ENCODE data around the gene RAB35.

The RAB35 gene

GRCh38 chr12:120116441-120116791 lies at the start of gene RAB35:
RAB35 (minus strand) TSS chr12:120116753; CDS start chr12:120116650, 103 bp downstream.
- DNase-seq = no peak

- DNase-seq = no peak
Measured at GRCh38 chr12:120164293-120164692, 47.7 kb upstream of the RAB35 start.

DNA sequence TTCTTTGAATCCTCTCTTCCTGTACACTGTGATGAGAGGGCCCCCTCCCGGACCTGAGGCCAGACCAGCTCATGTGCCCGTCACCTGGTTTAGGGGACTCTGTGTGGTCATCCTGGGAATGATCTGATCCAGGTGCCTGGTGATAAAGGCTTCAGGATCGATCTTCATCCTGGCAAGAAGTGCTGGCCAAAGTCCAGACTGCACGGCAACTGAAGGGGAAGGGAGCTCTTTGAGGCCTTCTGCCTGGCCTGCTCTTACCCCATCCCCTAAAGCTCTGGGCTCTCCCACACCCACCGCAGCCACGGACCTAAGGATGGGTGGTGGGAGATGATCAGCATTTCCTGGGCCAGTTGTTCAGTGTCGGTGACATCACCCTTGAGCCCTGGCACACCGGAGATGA lies 46.2 kb upstream of the RAB35 start:
- DNase-seq = no peak

GRCh38 chr12:120161852-120162251 lies 45.3 kb upstream of the RAB35 start:
- DNase-seq = no peak

DNA sequence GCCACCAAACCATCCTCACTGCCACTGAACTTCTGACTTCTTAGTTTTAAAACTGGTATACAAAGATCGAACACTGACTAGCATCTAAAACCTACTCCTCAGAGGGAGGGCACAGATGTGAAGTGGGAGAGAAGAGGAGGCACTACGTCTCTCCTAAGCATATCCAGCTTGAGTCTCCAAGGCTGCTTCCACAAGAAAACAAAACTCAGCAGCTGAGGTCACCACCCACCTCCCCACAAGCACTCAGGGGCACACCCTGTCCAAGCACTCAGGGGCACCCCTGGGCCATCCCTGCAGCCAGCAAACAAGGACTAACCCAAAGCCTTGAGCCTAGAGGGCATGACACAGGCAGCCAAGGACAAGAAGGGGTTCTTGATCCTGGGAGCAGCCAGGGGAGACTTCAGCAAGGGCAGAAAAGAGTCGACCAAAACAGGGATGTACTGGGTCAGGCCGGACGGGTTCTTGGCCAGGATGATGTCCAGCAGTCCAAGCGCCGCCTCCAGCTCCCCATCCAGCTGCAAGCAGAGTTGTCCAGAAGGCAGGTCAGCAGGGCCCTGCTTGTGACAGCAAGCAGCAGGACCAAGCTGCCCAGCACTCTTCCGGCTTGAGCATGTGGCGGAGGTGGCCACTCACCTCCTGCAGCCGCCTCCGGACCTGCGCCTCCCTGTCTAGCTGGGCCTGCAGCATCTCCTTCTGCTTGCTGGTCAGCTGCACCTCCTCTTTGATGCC lies 43.1 kb upstream of the RAB35 start:
- DNase-seq = no peak

DNA sequence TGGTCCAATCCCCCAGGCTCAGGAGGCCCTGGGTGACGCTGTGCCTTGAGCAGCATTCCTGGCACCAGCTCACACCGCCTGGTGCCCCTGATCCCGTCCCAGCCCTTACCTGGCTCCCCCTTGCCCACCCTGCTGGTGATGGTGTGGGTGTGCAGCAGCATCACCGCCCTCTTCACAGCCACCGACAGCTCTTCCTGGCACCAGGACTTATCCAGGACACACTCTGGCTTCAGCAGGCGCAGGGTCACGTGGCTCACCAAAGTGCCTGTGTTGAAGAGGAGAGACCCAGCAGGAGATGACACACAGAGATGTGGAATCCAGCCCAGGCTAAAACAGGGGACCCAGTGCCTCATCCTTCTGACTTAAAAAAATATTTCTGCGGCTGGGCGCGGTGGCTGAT lies 41.8 kb upstream of the RAB35 start:
- DNase-seq = no peak

- no peak for DNase-seq
Measured at GRCh38 chr12:120157678-120158077, 41.1 kb upstream of the RAB35 start.

- no peak for DNase-seq
Measured at GRCh38 chr12:120156315-120157259, 40.0 kb upstream of the RAB35 start.

DNA sequence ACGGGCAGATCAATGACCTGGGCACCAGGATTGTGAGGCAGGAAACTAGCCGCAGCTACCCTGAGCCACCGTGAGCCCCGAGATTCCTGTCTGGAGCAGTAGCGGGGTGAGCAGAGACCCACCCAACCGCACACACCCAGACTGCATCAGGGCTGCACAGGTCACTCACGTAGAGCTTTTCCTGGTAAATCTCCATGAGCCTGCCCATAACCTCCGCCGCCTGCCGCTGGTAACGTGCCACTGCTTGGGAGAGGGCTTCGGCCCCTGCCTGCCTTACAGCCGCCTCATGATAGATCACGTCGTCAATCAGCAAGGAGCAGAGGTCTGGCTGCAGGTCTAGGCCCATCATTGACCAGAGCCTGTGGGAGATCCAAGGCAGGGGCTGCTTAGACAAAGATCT lies 38.5 kb upstream of the RAB35 start:
- DNase-seq = no peak

DNA sequence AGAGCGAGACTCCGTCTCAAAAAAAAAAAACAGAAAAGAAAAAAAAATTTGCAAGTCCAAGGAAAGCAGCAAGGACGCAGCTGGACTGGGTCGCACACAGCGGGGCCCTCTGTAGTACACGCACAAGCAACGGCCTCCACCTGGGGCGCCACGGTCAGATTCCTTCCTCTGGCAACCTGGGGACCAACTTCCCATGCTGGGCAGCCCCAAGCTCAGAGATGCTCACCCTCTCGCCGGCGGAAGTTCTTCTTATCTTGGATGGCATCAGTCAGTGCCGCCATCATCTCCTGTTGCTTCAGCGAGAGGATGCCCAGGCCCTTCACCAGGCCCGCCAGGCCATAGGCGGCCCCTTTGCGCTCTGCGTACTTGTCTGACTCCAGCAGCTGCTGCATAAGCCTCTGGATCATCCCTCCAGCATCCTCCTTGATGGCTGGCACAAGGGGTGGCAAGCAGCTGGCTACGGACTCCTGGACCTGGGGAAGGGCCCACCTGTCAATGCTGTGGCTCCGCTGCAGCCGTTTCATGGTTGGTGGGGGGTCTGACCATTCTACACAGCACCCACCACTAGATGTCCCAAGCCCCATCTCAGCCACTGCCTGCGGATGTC lies 34.5 kb upstream of the RAB35 start:
- no peak for DNase-seq

GRCh38 chr12:120148011-120148410 lies 31.5 kb upstream of the RAB35 start:
- no peak for DNase-seq

DNA sequence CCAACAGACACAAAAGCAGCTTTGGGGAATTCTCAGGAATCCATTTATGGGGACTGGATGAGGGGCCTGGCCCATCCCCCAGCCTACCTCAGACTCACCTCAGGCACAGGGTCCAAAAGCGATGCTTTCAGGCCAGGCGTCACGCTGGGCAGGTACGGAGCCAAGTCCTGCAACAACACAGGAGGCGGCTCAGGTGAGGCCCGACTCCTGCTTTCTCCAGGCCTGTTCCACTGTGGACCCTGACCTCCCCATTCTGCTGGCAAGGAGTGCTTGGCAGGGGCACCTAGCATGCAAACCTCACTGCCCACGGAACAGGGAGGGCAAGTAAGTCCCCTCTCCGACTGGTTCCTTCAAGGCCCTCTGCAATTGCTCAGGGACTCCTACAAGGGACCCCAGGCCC lies 28.6 kb upstream of the RAB35 start:
- DNase-seq = no peak

DNA sequence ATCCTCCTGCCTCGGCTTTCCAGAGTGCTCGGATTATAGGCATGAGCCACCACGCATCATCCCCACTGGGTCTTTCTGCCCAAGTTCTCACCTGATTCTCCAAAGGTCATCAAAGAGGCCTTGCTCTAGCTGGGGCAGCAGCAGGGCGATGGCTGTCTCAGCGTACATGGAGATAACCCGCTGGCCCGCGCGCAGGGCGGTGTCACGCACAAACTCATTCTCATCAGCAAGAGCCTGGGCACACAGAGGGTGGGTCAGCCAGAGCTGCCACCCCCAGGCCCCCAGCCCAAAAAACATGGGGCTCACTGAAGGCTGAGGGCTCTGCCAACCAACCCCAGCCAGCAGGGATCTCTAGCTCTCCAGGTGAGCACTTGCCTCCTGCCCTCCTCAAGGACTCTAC lies 27.7 kb upstream of the RAB35 start:
- no peak for DNase-seq

DNA sequence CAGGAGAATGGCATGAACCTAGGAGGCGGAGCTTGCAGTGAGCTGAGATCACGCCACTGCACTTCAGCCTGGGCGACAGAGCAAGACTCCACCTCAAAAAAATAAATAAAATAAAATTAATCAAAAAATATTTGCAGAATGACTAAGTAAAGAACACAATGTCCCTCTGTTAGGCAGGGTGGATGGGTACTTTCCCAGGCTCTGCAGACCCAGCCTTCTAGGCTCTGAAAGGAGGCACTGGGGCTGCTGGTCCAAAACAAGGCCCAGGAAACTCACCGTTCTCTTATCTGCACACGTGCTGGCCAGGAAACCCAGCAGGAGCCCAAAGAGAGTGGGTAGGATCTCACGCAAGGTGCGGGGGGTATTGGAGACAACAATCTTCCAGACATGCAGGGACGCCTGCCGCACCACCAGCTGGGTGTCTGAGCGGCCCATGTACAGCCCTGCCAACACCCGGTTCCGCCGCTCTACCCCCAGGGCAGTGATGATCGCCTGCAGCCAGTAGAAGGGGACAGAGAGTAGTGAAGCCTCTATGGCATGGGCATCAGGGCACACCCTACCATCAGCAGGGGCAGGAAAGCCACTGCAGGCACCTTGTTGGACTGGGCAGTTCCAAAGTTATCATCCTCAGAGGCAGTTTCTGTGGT lies 25.8 kb upstream of the RAB35 start:
- no peak for DNase-seq

DNA sequence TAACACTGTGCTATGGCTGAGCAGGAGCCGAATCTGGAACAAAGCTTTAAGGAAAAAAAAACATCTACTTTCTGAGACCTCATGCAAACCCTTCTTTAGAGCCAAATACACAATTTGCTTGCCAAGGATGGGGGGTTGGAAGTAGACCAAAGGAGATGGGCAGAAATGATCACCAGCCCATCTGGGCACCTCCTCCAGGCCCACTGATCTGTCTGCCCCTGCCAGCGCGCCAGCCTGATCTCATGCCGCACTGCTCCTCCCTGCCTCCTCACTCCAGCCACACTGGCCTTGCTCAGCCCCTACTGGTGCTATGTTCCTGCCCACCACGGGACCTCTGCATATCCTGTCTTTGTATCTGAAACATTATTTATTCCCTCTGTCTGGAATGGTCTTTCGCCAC lies 24.8 kb upstream of the RAB35 start:
- no peak for DNase-seq

- no peak for DNase-seq
Measured at GRCh38 chr12:120140603-120141002, 24.1 kb upstream of the RAB35 start.

DNA sequence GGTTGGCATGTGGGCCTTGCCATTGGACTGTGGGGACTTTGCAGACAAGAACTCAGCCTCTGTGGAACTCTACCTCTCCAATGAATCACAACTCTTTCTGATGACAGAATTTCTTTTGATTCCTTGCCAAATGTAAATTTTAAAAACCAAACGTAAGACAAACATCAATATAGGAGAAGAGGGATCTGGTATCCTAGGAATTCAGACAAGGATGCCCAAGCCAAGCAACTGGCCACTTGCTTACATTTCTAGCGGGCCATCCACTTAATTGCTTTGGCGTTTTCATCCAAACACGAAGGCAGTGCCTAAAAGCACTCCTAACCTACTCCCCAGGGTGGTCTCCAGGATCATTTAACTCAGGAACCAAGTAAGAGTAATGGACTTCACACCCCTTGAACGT lies 23.4 kb upstream of the RAB35 start:
- peak; percentile 20 for DNase-seq

- no peak for DNase-seq
Measured at GRCh38 chr12:120138366-120138765, 21.8 kb upstream of the RAB35 start.

DNA sequence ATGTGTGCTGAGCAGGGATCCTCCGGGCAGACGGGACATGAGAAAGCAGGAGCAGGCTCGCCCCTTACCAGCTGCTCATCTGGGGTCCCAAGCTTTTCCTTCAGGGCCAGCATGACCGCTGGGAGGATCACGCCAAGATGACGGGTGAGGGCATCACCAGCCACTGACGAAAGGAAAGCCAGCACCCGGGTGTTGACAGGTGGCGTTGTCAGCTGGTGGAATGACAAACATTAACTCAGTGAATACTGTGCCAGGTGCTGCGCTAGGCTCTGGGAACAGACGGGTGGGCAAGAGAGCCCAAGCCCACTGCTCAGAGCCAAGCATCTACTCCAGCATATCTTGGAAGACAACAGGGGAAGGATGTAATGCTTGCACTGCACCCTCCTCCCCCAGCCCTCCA lies 21.3 kb upstream of the RAB35 start:
- DNase-seq = no peak

- DNase-seq = no peak
Measured at GRCh38 chr12:120136093-120136770, 19.7 kb upstream of the RAB35 start.

- no peak for DNase-seq
Measured at GRCh38 chr12:120134307-120134980, 17.9 kb upstream of the RAB35 start.

DNA sequence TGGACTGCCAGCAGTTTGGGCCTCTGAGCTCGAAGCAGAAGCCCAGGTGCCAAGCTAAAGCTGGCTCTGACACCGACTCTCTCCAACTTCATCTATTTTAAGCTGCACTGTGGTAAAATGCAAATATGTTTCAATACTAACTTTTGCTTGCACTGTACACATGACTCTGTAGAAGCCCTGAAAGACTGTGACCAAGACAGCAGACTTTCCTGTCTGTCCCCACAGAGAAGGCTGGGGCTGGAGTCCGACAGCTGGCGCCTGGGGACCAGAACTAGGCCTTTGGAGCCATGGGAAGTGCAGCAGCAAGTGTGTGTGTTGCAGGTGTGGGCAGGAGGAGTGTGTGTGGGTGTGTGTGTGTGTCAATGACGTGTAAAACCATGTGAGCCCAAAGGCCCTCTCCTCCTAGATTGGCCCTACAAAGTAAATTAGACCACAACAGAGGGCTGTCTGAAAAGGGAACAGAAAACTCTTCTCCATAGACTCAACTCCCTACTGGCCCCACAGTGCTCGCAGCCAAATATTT lies 16.4 kb upstream of the RAB35 start:
- no peak for DNase-seq
